HUES64 (cell line): ENCODE measurements around the gene CCDC201.
"Not testable (repeated sequence)": the region's sequence is repeated elsewhere in the genome, so short reads cannot be mapped to it uniquely, and the experiment has no call there.

Experiments used
- H3K27ac ChIP-seq: 2 replicates; pipeline ENCODE4 v1.7.0; 2013; ENCODE audit warnings: low read depth, low read length, inconsistent platforms
- H3K27me3 ChIP-seq: 2 replicates; pipeline ENCODE4 v1.6.1; 2013; ENCODE audit warnings: mild to moderate bottlenecking, low read length; ENCODE audit not compliant: insufficient read depth
- H3K36me3 ChIP-seq: 2 replicates; pipeline ENCODE4 v1.6.1; 2013; ENCODE audit warnings: mild to moderate bottlenecking, low read length; ENCODE audit not compliant: insufficient read depth
- H3K4me1 ChIP-seq: 2 replicates; pipeline ENCODE4 v1.6.1; 2013; ENCODE audit warnings: mild to moderate bottlenecking, low read length, moderate library complexity; ENCODE audit not compliant: insufficient read depth
- H3K4me3 ChIP-seq: 2 replicates; pipeline ENCODE4 v1.5.1; 2013; ENCODE audit warnings: mild to moderate bottlenecking, low read length, moderate library complexity
- H3K9ac ChIP-seq: 2 replicates; pipeline ENCODE4 v1.6.1; 2013; ENCODE audit warnings: mild to moderate bottlenecking, low read depth, low read length
- H3K9me3 ChIP-seq: 2 replicates; pipeline ENCODE4 v1.6.1; 2013; ENCODE audit warnings: low read depth, low read length; ENCODE audit not compliant: insufficient read depth
- WGBS: fragments of 150-250, 120-280 bp; methylation state at CpG from one replicate; pipeline ENCODE4 v1.1.7; 2013; ENCODE audit warnings: missing lambda C conversion rate; 5-methylcytosine and 5-hydroxymethylcytosine counted together

CCDC201 gene

GRCh38 chr7:45812946-45813345, 59.9 kb downstream of the CCDC201 start:
- no peak overlapping the region for H3K27ac ChIP-seq

GRCh38 chr7:45811652-45812234, 61.1 kb downstream of the CCDC201 start:
- not testable (repeated sequence) for H3K4me1 ChIP-seq, H3K9ac ChIP-seq, H3K27ac ChIP-seq, H3K4me3 ChIP-seq, H3K27me3 ChIP-seq, H3K9me3 ChIP-seq, H3K36me3 ChIP-seq
- WGBS = 94% methylated on average over 26 of the region's 26 CpGs

More at GRCh38 chr7:45812946-45813345, 59.9 kb downstream of the CCDC201 start:
- Histone ChIP-seq H3K9ac (no peak overlapping the region), H3K27me3 (no peaks in the 10 kb centered on the region), H3K36me3 (no peaks in the 10 kb centered on the region), H3K4me3 (no peak overlapping the region), H3K9me3 (no peaks in the 10 kb centered on the region), H3K4me1 (no peaks in the 10 kb centered on the region)
- WGBS = 91% methylated on average over 24 of the region's 24 CpGs

DNA sequence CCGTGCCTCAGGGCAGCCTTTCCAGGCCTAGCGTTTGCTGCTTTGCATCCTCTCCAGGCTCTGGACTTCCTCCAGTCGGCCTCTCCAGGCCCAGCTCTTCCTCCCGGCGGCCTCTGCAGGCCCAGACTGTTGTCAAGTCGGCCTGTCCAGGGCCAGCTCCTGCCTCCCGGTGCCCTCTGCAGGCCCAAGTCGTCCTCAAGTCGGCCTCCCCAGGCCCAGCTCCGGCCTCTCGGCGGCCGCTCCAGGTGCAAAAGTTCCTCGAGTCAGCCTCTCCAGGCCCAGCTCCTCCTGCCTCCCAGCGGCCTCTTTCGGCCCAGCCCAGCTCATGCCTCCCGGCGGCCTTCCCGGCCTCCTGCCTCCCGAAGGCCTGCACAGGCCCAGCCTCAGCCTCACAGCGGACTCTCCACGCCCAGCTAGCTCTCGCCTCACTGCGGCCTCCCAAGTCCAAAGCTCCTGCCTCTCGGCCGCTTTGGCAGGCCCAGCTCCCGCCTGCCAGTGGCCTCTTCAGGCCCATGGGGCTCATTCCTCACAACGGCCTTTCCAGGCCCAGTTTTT, 62.4 kb downstream of the CCDC201 start:
- WGBS = 93% methylated on average over 27 of the region's 28 CpGs
- H3K27me3 ChIP-seq, H3K27ac ChIP-seq, H3K36me3 ChIP-seq, H3K4me1 ChIP-seq, H3K9me3 ChIP-seq, H3K9ac ChIP-seq, H3K4me3 ChIP-seq: not testable (repeated sequence)
